ENCODE results near the gene BABAM2. TPM values are rescaled to one million over a fixed set of nuclear protein-coding genes. Genes with fewer than 3 reads are reported as not detected.

The BABAM2 gene
- total RNA-seq, 4 donors from 2014 or later, result 57.2 to 72.2 (median 67.5) TPM

DNA sequence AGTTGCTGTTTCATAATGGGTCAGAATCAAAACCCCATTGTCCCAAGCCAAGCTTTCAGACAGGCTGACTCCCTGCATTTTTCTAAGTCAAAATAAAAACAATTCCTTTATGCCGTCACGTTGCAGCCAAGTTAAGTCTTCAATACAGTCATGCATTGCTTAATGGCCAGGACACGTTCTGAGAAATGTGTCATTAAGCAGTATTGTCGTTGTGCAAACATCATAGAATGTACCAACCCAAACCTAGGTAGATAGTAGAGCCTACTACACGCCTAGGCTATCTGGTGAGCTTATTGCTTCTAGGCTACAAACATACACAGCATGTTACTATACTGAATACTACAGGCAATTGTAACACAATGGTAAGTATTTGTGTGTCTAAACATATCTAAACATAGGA lies 341.8 kb downstream of the BABAM2 start:
- no peaks in the 10 kb centered on the region for H3K36me3 ChIP-seq
- H3K4me1 ChIP-seq, result peaks cover 8 to 29% of the 10 kb centered on the region in 2 donors
- TF ChIP-seq POLR2A (IDR thresholded peaks at IDR 0.05), result no peak
- TF ChIP-seq, protein P1, sequence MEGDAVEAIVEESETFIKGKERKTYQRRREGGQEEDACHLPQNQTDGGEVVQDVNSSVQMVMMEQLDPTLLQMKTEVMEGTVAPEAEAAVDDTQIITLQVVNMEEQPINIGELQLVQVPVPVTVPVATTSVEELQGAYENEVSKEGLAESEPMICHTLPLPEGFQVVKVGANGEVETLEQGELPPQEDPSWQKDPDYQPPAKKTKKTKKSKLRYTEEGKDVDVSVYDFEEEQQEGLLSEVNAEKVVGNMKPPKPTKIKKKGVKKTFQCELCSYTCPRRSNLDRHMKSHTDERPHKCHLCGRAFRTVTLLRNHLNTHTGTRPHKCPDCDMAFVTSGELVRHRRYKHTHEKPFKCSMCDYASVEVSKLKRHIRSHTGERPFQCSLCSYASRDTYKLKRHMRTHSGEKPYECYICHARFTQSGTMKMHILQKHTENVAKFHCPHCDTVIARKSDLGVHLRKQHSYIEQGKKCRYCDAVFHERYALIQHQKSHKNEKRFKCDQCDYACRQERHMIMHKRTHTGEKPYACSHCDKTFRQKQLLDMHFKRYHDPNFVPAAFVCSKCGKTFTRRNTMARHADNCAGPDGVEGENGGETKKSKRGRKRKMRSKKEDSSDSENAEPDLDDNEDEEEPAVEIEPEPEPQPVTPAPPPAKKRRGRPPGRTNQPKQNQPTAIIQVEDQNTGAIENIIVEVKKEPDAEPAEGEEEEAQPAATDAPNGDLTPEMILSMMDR (IDR thresholded peaks at IDR 0.05 in 4 of 5, conservative IDR thresholded peaks at IDR 0.05 in 1 of 5), result no peak
- in situ Hi-C loops (cut with MboI; ENCODE audit: low sequenced_read_pairs in 4 of 4) (no loop called here), intact Hi-C loops (cut with DNase I; ENCODE audit: low total_unique reads) (no loop called here)
- no peak for DNase-seq
- no peaks in the 10 kb centered on the region for H3K9me3 ChIP-seq
- peak overlapping the region in 1 of 4 donors; percentile 56 for H3K27ac ChIP-seq
- no peak overlapping the region for H3K4me3 ChIP-seq
- no peak for ATAC-seq
- no peaks in the 10 kb centered on the region for H3K27me3 ChIP-seq

DNA sequence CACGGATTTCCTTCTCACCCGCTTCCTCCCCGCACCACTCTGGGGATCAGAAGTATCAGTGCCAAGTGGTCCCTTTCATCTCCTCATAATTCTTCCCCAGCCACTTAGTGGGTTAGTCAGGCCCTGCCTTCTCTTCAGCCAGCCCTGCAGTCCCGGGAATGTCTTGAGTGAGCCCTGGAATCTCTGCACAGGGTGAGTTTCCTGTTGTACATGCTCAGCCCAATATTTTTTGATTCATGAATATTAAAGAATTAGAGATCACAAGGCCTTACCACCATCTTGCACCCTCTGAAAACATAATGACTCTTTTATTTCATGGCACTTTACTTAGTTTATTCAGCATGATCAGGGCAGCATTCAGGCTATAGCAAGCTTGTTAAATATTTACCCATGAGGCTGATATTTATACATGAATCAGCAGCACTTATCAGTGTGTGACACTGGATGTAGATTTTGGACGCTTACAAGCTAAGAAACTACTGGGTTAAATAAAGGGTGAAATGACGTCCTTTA lies 342.7 kb downstream of the BABAM2 start:
- no peak overlapping the region for H3K27ac ChIP-seq
- H3K9me3 ChIP-seq, result no peaks in the 10 kb centered on the region
- H3K4me3 ChIP-seq, result no peak overlapping the region
- in situ Hi-C loops (cut with MboI; ENCODE audit: low sequenced_read_pairs in 4 of 4), result no loop called here
- TF ChIP-seq, protein P1 (IDR thresholded peaks at IDR 0.05 in 4 of 5, conservative IDR thresholded peaks at IDR 0.05 in 1 of 5), result no peak
- no peak for TF ChIP-seq POLR2A (IDR thresholded peaks at IDR 0.05)
- DNase-seq, result no peak
- H3K27me3 ChIP-seq, result no peaks in the 10 kb centered on the region
- H3K4me1 ChIP-seq, result peaks cover 8 to 29% of the 10 kb centered on the region in 2 donors
- no peak for ATAC-seq
- intact Hi-C loops (cut with DNase I; ENCODE audit: low total_unique reads), result no loop called here
- no peaks in the 10 kb centered on the region for H3K36me3 ChIP-seq

DNA sequence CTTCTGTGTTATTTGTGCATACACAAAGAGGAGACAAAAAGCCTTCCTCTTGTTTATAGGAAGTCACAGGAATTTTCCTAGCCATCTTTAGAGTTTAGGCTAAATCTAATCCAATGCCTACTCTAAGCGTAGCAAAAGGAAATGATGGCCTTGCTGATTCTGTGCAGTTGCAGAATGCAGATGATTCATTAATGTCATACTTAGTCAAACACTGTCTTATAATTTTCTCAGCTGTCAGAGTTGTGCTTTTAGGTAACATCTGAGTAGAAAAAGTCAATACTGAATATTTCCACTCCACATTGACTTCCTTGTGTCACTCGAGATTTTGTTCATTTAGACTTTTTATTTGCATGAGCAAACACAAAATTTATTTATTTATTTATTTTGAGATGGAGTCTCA lies 344.3 kb downstream of the BABAM2 start:
- TF ChIP-seq, protein P1 (IDR thresholded peaks at IDR 0.05 in 4 of 5, conservative IDR thresholded peaks at IDR 0.05 in 1 of 5), result no peak
- no peak for TF ChIP-seq POLR2A (IDR thresholded peaks at IDR 0.05)
- intact Hi-C loops (cut with DNase I; ENCODE audit: low total_unique reads) (no loop called here), in situ Hi-C loops (cut with MboI; ENCODE audit: low sequenced_read_pairs in 4 of 4) (no loop called here)
- no peak for ATAC-seq
- Histone ChIP-seq H3K27ac (no peak overlapping the region), H3K27me3 (no peaks in the 10 kb centered on the region), H3K4me3 (no peak overlapping the region), H3K9me3 (no peaks in the 10 kb centered on the region), H3K36me3 (no peaks in the 10 kb centered on the region), H3K4me1 (peaks cover 8 to 22% of the 10 kb centered on the region in 2 donors)
- no peak for DNase-seq

DNA sequence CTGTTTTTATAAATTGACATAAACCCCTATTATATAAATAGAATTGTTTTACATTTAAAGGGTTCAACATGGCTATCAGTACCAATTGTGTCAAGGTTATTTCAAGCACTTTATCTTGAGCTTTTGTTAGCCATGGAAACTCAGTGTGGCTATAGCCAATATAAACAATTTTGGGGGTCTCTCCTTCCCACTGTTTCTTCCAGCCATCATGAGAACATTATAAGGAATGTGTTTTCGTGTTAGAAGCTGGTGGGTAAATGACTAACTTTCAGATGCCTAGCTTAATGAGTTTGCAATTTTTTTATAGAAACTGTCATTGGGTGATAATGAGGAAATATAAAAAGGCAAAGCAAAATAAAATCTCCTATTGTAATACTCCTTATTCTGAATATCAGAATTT lies 348.7 kb downstream of the BABAM2 start:
- ATAC-seq, result no peak

More for the DNA sequence above, 348.7 kb downstream of the BABAM2 start:
- DNase-seq, result no peak
- no peaks in the 10 kb centered on the region for H3K4me1 ChIP-seq
- H3K27me3 ChIP-seq, result no peaks in the 10 kb centered on the region
- intact Hi-C loops (cut with DNase I; ENCODE audit: low total_unique reads), result no loop called here
- in situ Hi-C loops (cut with MboI; ENCODE audit: low sequenced_read_pairs in 4 of 4), result no loop called here
- no peak overlapping the region for H3K4me3 ChIP-seq
- H3K27ac ChIP-seq, result no peak overlapping the region
- no peaks in the 10 kb centered on the region for H3K9me3 ChIP-seq
- TF ChIP-seq, protein P1 (IDR thresholded peaks at IDR 0.05 in 4 of 5, conservative IDR thresholded peaks at IDR 0.05 in 1 of 5), result no peak
- no peak for TF ChIP-seq POLR2A (IDR thresholded peaks at IDR 0.05)
- peaks cover 0 to 9% of the 10 kb centered on the region in 2 donors for H3K36me3 ChIP-seq

Measured in gastrocnemius medialis (tissue), 4 donors.